Skeletal muscle cell (primary cell): Measurements from ENCODE around the gene ATF7IP.

Experiments used
- DNase-seq: peaks from one replicate; pipeline ENCODE4 v3.0.0-alpha.2; 2010; ENCODE audit warnings: low read depth
- H3K4me3 ChIP-seq: 2 replicates; pipeline ENCODE4 v1.5.1; 2011; ENCODE audit warnings: low read depth, mild to moderate bottlenecking, control low read depth, low read length, moderate library complexity

The ATF7IP gene

GRCh38 chr12:14454098-14454907 is 88.8 kb downstream of the ATF7IP start:
- no peak for DNase-seq
- H3K4me3 ChIP-seq, result no peak overlapping the region

DNA sequence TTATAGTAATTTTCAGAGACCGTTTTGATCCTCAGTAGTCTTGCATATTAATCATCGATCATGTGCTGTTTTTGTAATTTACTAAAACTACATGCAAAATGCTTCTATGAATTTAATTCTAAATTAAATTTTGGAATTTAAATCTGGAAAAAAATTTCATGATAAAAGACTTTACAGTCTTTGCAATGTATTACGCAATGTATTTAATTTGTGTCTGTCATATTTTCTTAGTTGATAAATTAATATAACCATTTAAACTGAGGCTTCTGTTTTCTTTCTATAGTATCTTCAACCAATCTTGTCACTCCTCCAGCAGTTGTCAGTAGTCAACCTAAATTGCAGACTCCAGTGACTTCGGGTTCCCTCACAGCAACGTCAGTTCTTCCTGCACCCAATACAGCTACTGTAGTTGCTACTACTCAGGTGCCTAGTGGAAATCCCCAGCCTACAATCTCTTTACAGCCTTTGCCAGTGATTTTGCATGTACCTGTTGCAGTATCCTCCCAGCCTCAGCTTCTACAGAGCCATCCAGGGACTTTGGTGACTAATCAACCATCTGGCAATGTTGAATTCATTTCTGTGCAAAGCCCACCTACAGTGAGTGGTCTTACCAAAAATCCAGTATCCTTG is 94.8 kb downstream of the ATF7IP start:
- no peak for DNase-seq
- no peak overlapping the region for H3K4me3 ChIP-seq

DNA sequence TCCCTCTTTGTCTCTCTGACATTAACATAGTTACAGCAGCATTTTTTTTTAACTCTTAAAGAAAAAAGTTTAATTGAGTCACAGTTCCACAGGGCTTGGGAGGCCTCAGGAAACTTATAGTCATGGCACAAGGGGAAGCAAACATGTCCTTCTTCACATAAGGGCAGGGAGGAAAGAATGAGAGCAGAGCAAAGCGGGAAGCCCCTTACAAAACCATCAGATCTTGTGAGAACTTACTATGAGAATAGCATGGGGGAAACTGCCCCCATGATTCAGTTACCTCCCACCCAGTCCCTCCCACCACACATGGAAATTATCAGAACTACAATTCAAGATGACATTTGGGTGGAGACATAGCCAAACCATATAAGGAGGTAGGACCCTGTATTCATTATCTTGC is 106.0 kb downstream of the ATF7IP start:
- no peak for DNase-seq
- H3K4me3 ChIP-seq, result no peak overlapping the region

GRCh38 chr12:14473707-14474287 is 108.3 kb downstream of the ATF7IP start:
- H3K4me3 ChIP-seq, result no peak overlapping the region
- peak; percentile 4 for DNase-seq

GRCh38 chr12:14479004-14479403 is 113.5 kb downstream of the ATF7IP start:
- no peak for DNase-seq
- no peak overlapping the region for H3K4me3 ChIP-seq

- no peak overlapping the region for H3K4me3 ChIP-seq
- no peak for DNase-seq
Measured at GRCh38 chr12:14481201-14481600, 115.7 kb downstream of the ATF7IP start.

- H3K4me3 ChIP-seq, result no peak overlapping the region
- DNase-seq, result no peak
Measured at GRCh38 chr12:14482361-14482760, 116.9 kb downstream of the ATF7IP start.

GRCh38 chr12:14482886-14483285 is 117.4 kb downstream of the ATF7IP start:
- DNase-seq, result no peak

DNA sequence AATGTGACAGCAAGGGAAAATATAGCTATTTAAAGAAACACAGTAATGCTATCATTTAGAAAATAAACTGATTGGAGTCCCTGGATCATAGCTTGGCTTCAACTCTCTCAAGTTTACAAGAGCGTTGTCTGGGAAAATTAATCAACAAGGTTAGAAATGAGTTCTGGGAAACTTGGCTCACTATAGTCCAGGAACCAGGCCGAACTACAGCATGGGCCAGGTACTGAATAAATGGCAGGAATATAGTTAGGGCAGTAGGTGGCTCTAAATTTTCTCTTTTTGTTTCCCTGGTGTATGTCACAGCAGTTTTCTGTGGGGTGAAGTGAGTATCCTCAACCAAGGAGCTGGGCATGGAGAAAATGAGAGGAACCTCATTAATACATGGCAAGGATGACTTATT is 129.8 kb downstream of the ATF7IP start:
- DNase-seq, result no peak
- no peak overlapping the region for H3K4me3 ChIP-seq

More at GRCh38 chr12:14482886-14483285, 117.4 kb downstream of the ATF7IP start:
- no peak overlapping the region for H3K4me3 ChIP-seq

DNA sequence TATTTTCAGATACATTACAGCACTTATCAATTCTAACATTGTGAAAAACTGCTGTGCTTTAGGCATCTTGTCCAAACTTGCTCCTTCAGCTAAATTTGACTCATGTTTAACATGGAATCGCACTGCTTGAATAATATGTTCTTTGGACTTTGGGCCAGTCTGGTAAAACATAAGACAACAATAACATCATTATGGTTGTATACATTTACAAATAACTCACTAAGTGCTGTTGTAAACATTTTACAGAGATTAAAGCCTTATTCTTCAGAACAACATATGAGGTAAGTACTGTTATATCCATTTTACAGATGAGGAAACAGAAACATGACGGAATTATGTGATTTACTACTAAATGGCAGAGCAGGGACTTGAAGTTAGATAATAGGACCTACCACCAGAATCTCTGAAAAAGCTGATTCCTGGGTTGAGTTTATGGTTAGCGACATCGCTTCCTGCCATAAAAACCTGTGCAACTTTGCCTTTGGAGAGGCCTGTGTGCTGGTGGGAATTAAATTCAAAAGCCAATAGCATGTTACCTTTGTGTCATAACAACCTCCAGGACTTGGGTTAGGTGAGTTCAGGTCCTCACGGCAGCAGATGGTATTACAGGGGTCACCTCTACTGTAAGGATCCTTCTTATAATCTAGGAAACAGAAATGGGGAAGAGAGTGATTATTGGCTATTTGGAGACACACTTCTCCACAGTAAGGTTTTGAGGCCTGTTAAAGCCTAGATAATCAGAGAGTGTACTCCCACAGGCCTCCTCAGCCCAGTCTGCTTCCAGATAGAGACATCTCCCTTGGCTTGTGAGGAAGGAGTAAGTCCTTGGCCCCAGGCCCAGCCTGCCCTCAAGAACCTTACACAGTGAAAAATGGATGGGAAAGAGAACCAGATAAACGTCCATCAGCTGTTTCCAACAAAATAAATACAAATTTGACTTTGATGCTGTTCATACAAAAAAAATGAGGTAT is 140.4 kb downstream of the ATF7IP start:
- H3K4me3 ChIP-seq, result no peak overlapping the region
- no peak for DNase-seq

- DNase-seq, result no peak
- H3K4me3 ChIP-seq, result no peak overlapping the region
Measured at GRCh38 chr12:14510574-14510973, 145.1 kb downstream of the ATF7IP start.

GRCh38 chr12:14514154-14514842 is 148.8 kb downstream of the ATF7IP start:
- no peak for DNase-seq
- H3K4me3 ChIP-seq, result no peak overlapping the region

- no peak for DNase-seq
Measured at GRCh38 chr12:14514946-14515345, 149.5 kb downstream of the ATF7IP start.

GRCh38 chr12:14521822-14522221 is 156.3 kb downstream of the ATF7IP start:
- DNase-seq, result no peak
- no peak overlapping the region for H3K4me3 ChIP-seq

More at GRCh38 chr12:14514946-14515345, 149.5 kb downstream of the ATF7IP start:
- no peak overlapping the region for H3K4me3 ChIP-seq

- H3K4me3 ChIP-seq, result no peak overlapping the region
- DNase-seq, result no peak
Measured at GRCh38 chr12:14525964-14526363, 160.5 kb downstream of the ATF7IP start.

GRCh38 chr12:14532152-14532551 is 166.7 kb downstream of the ATF7IP start:
- no peak overlapping the region for H3K4me3 ChIP-seq
- no peak for DNase-seq

DNA sequence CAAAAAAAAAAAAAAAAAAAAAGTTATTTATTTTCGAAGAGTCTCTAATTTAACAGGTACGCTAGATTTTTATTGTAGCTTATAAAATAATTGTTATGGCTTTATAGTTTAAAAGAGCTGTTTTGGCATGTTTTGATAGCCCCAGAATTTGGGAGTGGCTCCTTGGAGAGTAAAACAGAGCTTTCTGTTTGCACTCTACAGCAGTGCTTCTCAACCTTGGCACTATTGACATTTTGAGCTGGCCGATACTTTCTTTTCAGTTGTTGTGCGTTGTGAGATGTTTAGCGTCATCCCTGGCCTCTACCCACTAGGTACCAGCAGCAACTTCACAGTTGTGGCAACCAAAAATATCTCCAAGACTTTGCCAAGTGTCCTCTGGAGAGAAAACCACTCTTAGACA is 171.6 kb downstream of the ATF7IP start:
- DNase-seq, result no peak
- no peak overlapping the region for H3K4me3 ChIP-seq

DNA sequence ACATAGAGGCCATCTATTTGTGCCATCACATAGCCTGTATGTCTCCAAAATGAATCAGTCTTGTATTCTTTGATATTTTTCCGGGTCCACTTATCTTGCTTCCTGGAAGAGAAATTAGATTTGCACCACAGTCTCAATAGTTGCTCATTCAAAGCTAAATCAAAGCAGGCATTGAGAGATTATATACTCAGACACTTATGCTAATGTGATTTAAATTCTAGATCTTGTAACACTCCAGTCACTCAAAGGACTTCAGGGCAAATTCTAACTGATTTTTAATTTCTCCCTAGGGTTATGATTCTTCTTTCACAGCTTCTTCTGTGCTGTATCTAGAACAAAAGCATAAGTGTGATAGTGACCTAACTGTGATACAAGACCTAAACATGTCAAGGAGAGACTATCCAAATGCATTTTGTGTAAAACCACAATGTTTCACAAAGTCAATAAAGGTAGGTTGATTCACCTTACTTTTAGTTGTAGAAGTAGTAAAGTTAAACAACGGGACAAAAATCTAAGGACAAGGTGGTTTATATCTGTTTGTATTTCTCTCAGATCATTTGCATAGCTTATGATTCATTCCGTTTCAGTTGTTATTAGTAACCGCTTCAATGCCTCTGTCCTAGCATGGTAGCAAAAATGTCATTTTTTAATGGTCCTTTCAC is 175.4 kb downstream of the ATF7IP start:
- DNase-seq, result no peak
- no peak overlapping the region for H3K4me3 ChIP-seq
